Stomach smooth muscle (tissue), 2 donors: ENCODE data around the gene NR6A1.

Experiments used
- H3K27ac ChIP-seq: one replicate; pipeline ENCODE4 v1.7.0; 2013; ENCODE audit warnings: mild to moderate bottlenecking, low read length, inconsistent platforms
- H3K27me3 ChIP-seq, 2 donors: one replicate each; pipeline ENCODE4 v1.7.0; 2013; ENCODE audit warnings: low read length in 2 of 2; ENCODE audit not compliant: insufficient read depth in 2 of 2, control insufficient read depth in 1 of 2
- H3K36me3 ChIP-seq, 2 donors: one replicate each; pipeline ENCODE4 v1.7.0; 2013; ENCODE audit warnings: low read length in 2 of 2; ENCODE audit not compliant: control insufficient read depth in 2 of 2, insufficient read depth in 2 of 2
- H3K4me1 ChIP-seq: one replicate; pipeline ENCODE4 v1.7.0; 2013; ENCODE audit warnings: low read length; ENCODE audit not compliant: control insufficient read depth, insufficient read depth
- H3K4me3 ChIP-seq, 2 donors: one replicate each; pipeline ENCODE4 v1.7.0; 2013; ENCODE audit warnings: low read length in 2 of 2
- H3K9ac ChIP-seq, 2 donors: one replicate each; pipeline ENCODE4 v1.7.0; 2013; ENCODE audit warnings: low read length in 2 of 2, mild to moderate bottlenecking in 1 of 2
- H3K9me3 ChIP-seq, 2 donors: one replicate each; pipeline ENCODE4 v1.7.0; 2013; ENCODE audit warnings: low read length in 2 of 2; ENCODE audit not compliant: control insufficient read depth in 2 of 2
- donor health status: healthy.
- donor health status: Pancreatic carcinoma.

The NR6A1 gene

GRCh38 chr9:124502711-124503702 lies 268.1 kb downstream of the NR6A1 start:
- no peak overlapping the region for H3K27ac ChIP-seq
- H3K9ac ChIP-seq, result no peak overlapping the region
- no peaks in the 10 kb centered on the region for H3K36me3 ChIP-seq
- H3K27me3 ChIP-seq, result peaks cover 46 to 56% of the 10 kb centered on the region in 2 donors
- H3K4me3 ChIP-seq, result peak overlapping the region in 1 of 2 donors; percentile 8
- H3K9me3 ChIP-seq, result no peaks in the 10 kb centered on the region
- H3K4me1 ChIP-seq, result peaks cover 14% of the 10 kb centered on the region

- no peak overlapping the region for H3K27ac ChIP-seq
- peaks cover 14% of the 10 kb centered on the region for H3K4me1 ChIP-seq
- no peaks in the 10 kb centered on the region for H3K9me3 ChIP-seq
- no peak overlapping the region for H3K9ac ChIP-seq
- H3K36me3 ChIP-seq, result no peaks in the 10 kb centered on the region
- H3K27me3 ChIP-seq, result peaks cover 46 to 61% of the 10 kb centered on the region in 2 donors
- H3K4me3 ChIP-seq, result no peak overlapping the region
These were observed 269.3 kb downstream of the NR6A1 start for GRCh38 chr9:124501771-124502320.

- Histone ChIP-seq H3K27ac (no peak overlapping the region), H3K36me3 (no peaks in the 10 kb centered on the region), H3K4me1 (peaks cover 14% of the 10 kb centered on the region), H3K9ac (no peak overlapping the region), H3K27me3 (peaks cover 46 to 61% of the 10 kb centered on the region in 2 donors), H3K9me3 (no peaks in the 10 kb centered on the region), H3K4me3 (no peak overlapping the region)
These were observed 270.1 kb downstream of the NR6A1 start for GRCh38 chr9:124500796-124501611.

GRCh38 chr9:124500028-124500795 lies 270.9 kb downstream of the NR6A1 start:
- Histone ChIP-seq H3K9ac (no peak overlapping the region), H3K27ac (no peak overlapping the region), H3K4me3 (no peak overlapping the region), H3K36me3 (no peaks in the 10 kb centered on the region), H3K4me1 (peaks cover 14% of the 10 kb centered on the region), H3K27me3 (peaks cover 40 to 54% of the 10 kb centered on the region in 2 donors), H3K9me3 (no peaks in the 10 kb centered on the region)

GRCh38 chr9:124499216-124499615 lies 271.9 kb downstream of the NR6A1 start:
- Histone ChIP-seq H3K4me3 (no peak overlapping the region), H3K36me3 (no peaks in the 10 kb centered on the region), H3K4me1 (peaks cover 12% of the 10 kb centered on the region), H3K9me3 (no peaks in the 10 kb centered on the region), H3K27ac (no peak overlapping the region), H3K27me3 (peaks cover 40 to 47% of the 10 kb centered on the region in 2 donors), H3K9ac (no peak overlapping the region)

GRCh38 chr9:124498499-124499146 lies 272.5 kb downstream of the NR6A1 start:
- no peak overlapping the region for H3K4me3 ChIP-seq
- peaks cover 34 to 41% of the 10 kb centered on the region in 2 donors for H3K27me3 ChIP-seq
- no peaks in the 10 kb centered on the region for H3K9me3 ChIP-seq

GRCh38 chr9:124498040-124498439 lies 273.1 kb downstream of the NR6A1 start:
- Histone ChIP-seq H3K9me3 (no peaks in the 10 kb centered on the region), H3K27ac (no peak overlapping the region), H3K4me3 (no peak overlapping the region), H3K36me3 (no peaks in the 10 kb centered on the region), H3K4me1 (peaks cover under 1% of the 10 kb centered on the region), H3K27me3 (peaks cover 32 to 35% of the 10 kb centered on the region in 2 donors), H3K9ac (no peak overlapping the region)

More at GRCh38 chr9:124498499-124499146, 272.5 kb downstream of the NR6A1 start:
- Histone ChIP-seq H3K36me3 (no peaks in the 10 kb centered on the region), H3K27ac (no peak overlapping the region), H3K9ac (no peak overlapping the region), H3K4me1 (peaks cover 6% of the 10 kb centered on the region)

GRCh38 chr9:124497441-124497840 lies 273.7 kb downstream of the NR6A1 start:
- peaks cover 29% of the 10 kb centered on the region in 2 donors for H3K27me3 ChIP-seq
- H3K27ac ChIP-seq, result no peak overlapping the region
- H3K4me1 ChIP-seq, result no peaks in the 10 kb centered on the region
- no peaks in the 10 kb centered on the region for H3K9me3 ChIP-seq
- no peaks in the 10 kb centered on the region for H3K36me3 ChIP-seq
- no peak overlapping the region for H3K9ac ChIP-seq
- no peak overlapping the region for H3K4me3 ChIP-seq

GRCh38 chr9:124496463-124496862 lies 274.6 kb downstream of the NR6A1 start:
- Histone ChIP-seq H3K27me3 (peaks cover 22 to 24% of the 10 kb centered on the region in 2 donors), H3K9me3 (no peaks in the 10 kb centered on the region), H3K4me3 (no peak overlapping the region), H3K9ac (no peak overlapping the region), H3K36me3 (no peaks in the 10 kb centered on the region), H3K4me1 (no peaks in the 10 kb centered on the region), H3K27ac (no peak overlapping the region)
